KOPT-K1 (cell line): ENCODE data around the gene BICC1.

ENCODE experiments used
- H3K27ac ChIP-seq: fragments of 200-600 bp; sonication (generic); 2 replicates; pipeline ENCODE4 v1.5.1; 2016; ENCODE audit warnings: antibody characterized with exemption, mild to moderate bottlenecking, low read depth, low read length; ENCODE audit not compliant: poor library complexity, severe bottlenecking
- H3K36me3 ChIP-seq: fragments of 200-600 bp; sonication (generic); 2 replicates; pipeline ENCODE4 v1.5.1; 2017; ENCODE audit warnings: antibody characterized with exemption, mild to moderate bottlenecking, low read length, moderate library complexity; ENCODE audit not compliant: insufficient read depth
- H3K9me3 ChIP-seq: fragments of 200-600 bp; sonication (generic); 2 replicates; pipeline ENCODE4 v1.5.1; 2017; ENCODE audit warnings: antibody characterized with exemption, low read length, mild to moderate bottlenecking; ENCODE audit not compliant: insufficient read depth, poor library complexity, severe bottlenecking

BICC1 gene

GRCh38 chr10:58631715-58632114, 119.0 kb downstream of the BICC1 start:
- no peaks in the 10 kb centered on the region for H3K36me3 ChIP-seq
- H3K9me3 ChIP-seq = no peaks in the 10 kb centered on the region
- H3K27ac ChIP-seq = no peak overlapping the region

GRCh38 chr10:58632216-58632615, 119.5 kb downstream of the BICC1 start:
- Histone ChIP-seq H3K36me3 (no peaks in the 10 kb centered on the region), H3K27ac (no peak overlapping the region), H3K9me3 (no peaks in the 10 kb centered on the region)

GRCh38 chr10:58637352-58637751, 124.7 kb downstream of the BICC1 start:
- Histone ChIP-seq H3K27ac (no peak overlapping the region), H3K36me3 (no peaks in the 10 kb centered on the region), H3K9me3 (no peaks in the 10 kb centered on the region)

GRCh38 chr10:58638388-58638787, 125.7 kb downstream of the BICC1 start:
- H3K27ac ChIP-seq = no peak overlapping the region
- no peaks in the 10 kb centered on the region for H3K9me3 ChIP-seq
- H3K36me3 ChIP-seq = no peaks in the 10 kb centered on the region

GRCh38 chr10:58641095-58641531, 128.4 kb downstream of the BICC1 start:
- Histone ChIP-seq H3K27ac (no peak overlapping the region), H3K36me3 (no peaks in the 10 kb centered on the region), H3K9me3 (no peaks in the 10 kb centered on the region)

GRCh38 chr10:58641708-58642107, 129.0 kb downstream of the BICC1 start:
- H3K9me3 ChIP-seq = no peaks in the 10 kb centered on the region
- H3K27ac ChIP-seq = no peak overlapping the region
- H3K36me3 ChIP-seq = no peaks in the 10 kb centered on the region

GRCh38 chr10:58642283-58642682, 129.6 kb downstream of the BICC1 start:
- no peaks in the 10 kb centered on the region for H3K9me3 ChIP-seq
- H3K27ac ChIP-seq = no peak overlapping the region
- H3K36me3 ChIP-seq = no peaks in the 10 kb centered on the region

- H3K9me3 ChIP-seq = no peaks in the 10 kb centered on the region
- no peak overlapping the region for H3K27ac ChIP-seq
- H3K36me3 ChIP-seq = no peaks in the 10 kb centered on the region
These were observed 130.3 kb downstream of the BICC1 start for GRCh38 chr10:58642916-58643428.

GRCh38 chr10:58644311-58644710, 131.6 kb downstream of the BICC1 start:
- Histone ChIP-seq H3K9me3 (no peaks in the 10 kb centered on the region), H3K36me3 (no peaks in the 10 kb centered on the region), H3K27ac (no peak overlapping the region)

- no peak overlapping the region for H3K27ac ChIP-seq
- no peaks in the 10 kb centered on the region for H3K9me3 ChIP-seq
- H3K36me3 ChIP-seq = no peaks in the 10 kb centered on the region
These were observed 132.9 kb downstream of the BICC1 start for GRCh38 chr10:58645416-58646146.

GRCh38 chr10:58647376-58648112, 134.9 kb downstream of the BICC1 start:
- no peak overlapping the region for H3K27ac ChIP-seq
- H3K36me3 ChIP-seq = no peaks in the 10 kb centered on the region
- no peaks in the 10 kb centered on the region for H3K9me3 ChIP-seq

GRCh38 chr10:58648131-58648530, 135.5 kb downstream of the BICC1 start:
- no peak overlapping the region for H3K27ac ChIP-seq
- H3K9me3 ChIP-seq = no peaks in the 10 kb centered on the region
- H3K36me3 ChIP-seq = no peaks in the 10 kb centered on the region

- H3K36me3 ChIP-seq = no peaks in the 10 kb centered on the region
- H3K9me3 ChIP-seq = no peaks in the 10 kb centered on the region
- H3K27ac ChIP-seq = no peak overlapping the region
These were observed 138.4 kb downstream of the BICC1 start for GRCh38 chr10:58651040-58651439.

- Histone ChIP-seq H3K9me3 (no peaks in the 10 kb centered on the region), H3K36me3 (no peaks in the 10 kb centered on the region), H3K27ac (no peak overlapping the region)
These were observed 139.1 kb downstream of the BICC1 start for GRCh38 chr10:58651742-58652141.

GRCh38 chr10:58653139-58653538, 140.5 kb downstream of the BICC1 start:
- Histone ChIP-seq H3K27ac (no peak overlapping the region), H3K9me3 (no peaks in the 10 kb centered on the region), H3K36me3 (no peaks in the 10 kb centered on the region)
